PC-9 (cell line): ENCODE data around the gene FAM8A1. TPM values are rescaled to one million over a fixed set of nuclear protein-coding genes. Genes with fewer than 3 reads are reported as not detected.
A peak's percentile ranks its signal among the peaks of the same experiment; 100 is the strongest.
"Not testable (repeated sequence)": the region's sequence is repeated elsewhere in the genome, so short reads cannot be mapped to it uniquely, and the experiment has no call there.

ENCODE experiments used
- BruUV-seq: library from RNA; stranded (reverse); fragments of 400-500 nt; replicated peaks from 2 replicates; lab custom pipeline; 2021; lab: Mats Ljungman, UMichigan
- CTCF ChIA-PET: fragments of 300-600 bp; sonication (Branson Sonifier 250); formaldehyde crosslinking; loops from one replicate; lab custom pipeline; 2022; ENCODE audit warnings: antibody characterized with exemption; lab: Charles Lee
- POLR2A ChIA-PET: fragments of 300-600 bp; sonication (Branson Sonifier 250); formaldehyde crosslinking; loops from one replicate; lab custom pipeline; 2022; ENCODE audit warnings: antibody characterized with exemption; ENCODE audit not compliant: unreplicated experiment; lab: Charles Lee
- DNase-seq, 2 experiments: peaks; one replicate each; pipeline versions ENCODE4 v3.0.0 to v3.0.0-alpha.2; 2015 to 2022; ENCODE audit warnings: mixed read lengths in 1 of 2
- H2AFZ ChIP-seq: fragments of 200-600 bp; sonication (generic); 2 replicates; pipeline ENCODE4 v1.8.1; 2017; ENCODE audit warnings: antibody characterized with exemption
- H3F3A ChIP-seq: fragments of 200-600 bp; sonication (generic); 2 replicates; pipeline ENCODE4 v1.8.1; 2017; ENCODE audit warnings: antibody characterized with exemption, mild to moderate bottlenecking, low read depth; ENCODE audit not compliant: insufficient read depth
- H3K27ac ChIP-seq: fragments of 200-600 bp; sonication (generic); 2 replicates; pipeline ENCODE4 v1.6.1; 2016; ENCODE audit warnings: mixed run types
- H3K27me3 ChIP-seq: fragments of 200-600 bp; sonication (generic); 2 replicates; pipeline ENCODE4 v1.6.1; 2016; ENCODE audit warnings: low read depth, mixed run types; ENCODE audit not compliant: insufficient read depth
- H3K36me3 ChIP-seq: fragments of 200-600 bp; sonication (generic); 2 replicates; pipeline ENCODE4 v1.6.1; 2016; ENCODE audit warnings: low read depth, mixed run types
- H3K4me1 ChIP-seq: fragments of 200-600 bp; sonication (generic); replicated peaks from 2 replicates; pipeline ENCODE4 v1.6.1; 2016; ENCODE audit warnings: mixed run types; ENCODE audit not compliant: insufficient read depth
- H3K4me2 ChIP-seq: fragments of 200-600 bp; sonication (generic); 2 replicates; pipeline ENCODE4 v1.6.1; 2017; ENCODE audit warnings: mixed run types
- H3K4me3 ChIP-seq: fragments of 200-600 bp; sonication (generic); 2 replicates; pipeline ENCODE4 v1.6.1; 2016; ENCODE audit warnings: mixed run types
- H3K79me2 ChIP-seq: fragments of 200-600 bp; sonication (generic); 2 replicates; pipeline ENCODE4 v1.6.1; 2017; ENCODE audit warnings: low read depth, mixed run types
- H3K9me2 ChIP-seq: fragments of 200-600 bp; sonication (generic); 2 replicates; pipeline ENCODE4 v1.8.1; 2017; ENCODE audit warnings: mild to moderate bottlenecking; ENCODE audit not compliant: insufficient read depth
- H3K9me3 ChIP-seq: fragments of 200-600 bp; sonication (generic); 2 replicates; pipeline ENCODE4 v1.8.1; 2016; ENCODE audit warnings: low read depth; ENCODE audit not compliant: insufficient read depth
- H4K20me1 ChIP-seq: fragments of 200-600 bp; sonication (generic); 2 replicates; pipeline ENCODE4 v1.8.1; 2017; ENCODE audit not compliant: insufficient read depth
- CTCF ChIP-seq: fragments of 200-600 bp; sonication (generic); conservative IDR thresholded peaks from 2 replicates; pipeline ENCODE4 v1.6.1; 2017; ENCODE audit warnings: mixed run types, antibody characterized with exemption, mild to moderate bottlenecking, moderate library complexity
- EZH2 ChIP-seq: fragments of 200-600 bp; sonication (generic); IDR thresholded peaks from 2 replicates; pipeline ENCODE4 v1.8.0; 2017; ENCODE audit warnings: antibody characterized with exemption, low read depth
- intact Hi-C: fragments of 100-400 bp; cut with micrococcal nuclease; formaldehyde crosslinking; loops from one replicate; pipeline ENCODE4 v1.10.0; 2022; ENCODE audit not compliant: unreplicated experiment
- total RNA-seq: library from RNA; stranded (reverse); gene quantifications from 2 replicates; pipeline ENCODE4 v1.2.3, GENCODE V29; 2021

Gene FAM8A1
- total RNA-seq, 1 experiment from 2014 or later: 11.9 TPM

- Histone ChIP-seq H2AFZ (no peak overlapping the region), H3K79me2 (no peaks in the 10 kb centered on the region), H3K9me3 (no peaks in the 10 kb centered on the region), H3F3A (peaks cover 6% of the 10 kb centered on the region; the same call in 1 of the 2 replicates), H3K9me2 (no peaks in the 10 kb centered on the region), H3K4me2 (peak overlapping the region; percentile 56; the same call in 1 of the 2 replicates), H3K4me3 (no peak overlapping the region), H3K36me3 (no peaks in the 10 kb centered on the region), H3K4me1 (no peaks in the 10 kb centered on the region), H3K27ac (no peak overlapping the region), H4K20me1 (no peaks in the 10 kb centered on the region), H3K27me3 (no peaks in the 10 kb centered on the region)
- DNase-seq: no peak
- ChIA-PET POLR2A (no interaction called here), CTCF (interaction anchor here (0.6 kb wide), 4 partner anchors 71 to 941 kb away, joined by 3 to 5 read pairs (median 3); no protein-coding TSS in a partner anchor)
- intact Hi-C loops: loop anchor here (1.0 to 10.0 kb wide), 8 partner anchors 169 to 571 kb away; partner anchors contain the start of genes KDM1B, NHLRC1 and TPMT
- BruUV-seq: no TSS peak
- TF ChIP-seq CTCF (no peak), EZH2 (no peak)
Observed at GRCh38 chr6:17583811-17584210, 16.3 kb upstream of the FAM8A1 start.

- Histone ChIP-seq H3F3A (peaks cover 11% of the 10 kb centered on the region; the same call in 1 of the 2 replicates), H3K9me2 (no peaks in the 10 kb centered on the region), H3K27me3 (no peaks in the 10 kb centered on the region), H4K20me1 (no peaks in the 10 kb centered on the region), H3K4me3 (no peak overlapping the region), H2AFZ (no peak overlapping the region), H3K79me2 (no peaks in the 10 kb centered on the region), H3K4me1 (peaks cover 5% of the 10 kb centered on the region; the same call in 1 of the 2 replicates), H3K36me3 (no peaks in the 10 kb centered on the region), H3K9me3 (no peaks in the 10 kb centered on the region), H3K27ac (no peak overlapping the region), H3K4me2 (peak overlapping the region; percentile 56; the same call in 1 of the 2 replicates)
- no peak for DNase-seq
- TF ChIP-seq EZH2 (no peak), CTCF (peak; percentile 90)
- ChIA-PET POLR2A (no interaction called here), CTCF (interaction anchor here (0.6 kb wide), 4 partner anchors 72 to 940 kb away, joined by 3 to 5 read pairs (median 3); no protein-coding TSS in a partner anchor)
- BruUV-seq: no TSS peak
- intact Hi-C loops: loop anchor here (1.0 to 10.0 kb wide), 8 partner anchors 170 to 570 kb away; partner anchors contain the start of genes KDM1B, NHLRC1 and TPMT
Observed at GRCh38 chr6:17584241-17584803, 15.8 kb upstream of the FAM8A1 start.

- TF ChIP-seq CTCF (peak; percentile 41), EZH2 (no peak)
- intact Hi-C loops: loop anchor here (2.0 to 10.0 kb wide), 5 partner anchors 171 to 916 kb away; partner anchors contain the start of genes KDM1B, NHLRC1 and TPMT
- CTCF ChIA-PET: no interaction called here
- H3K27ac ChIP-seq: no peak overlapping the region
- DNase-seq: peak in 1 of 2 experiments; percentile 66
- H3K4me3 ChIP-seq: no peak overlapping the region
- no peaks in the 10 kb centered on the region for H3K9me3 ChIP-seq
- no peaks in the 10 kb centered on the region for H4K20me1 ChIP-seq
- H3K27me3 ChIP-seq: no peaks in the 10 kb centered on the region
- H3K9me2 ChIP-seq: no peaks in the 10 kb centered on the region
- no TSS peak for BruUV-seq
- H3K4me2 ChIP-seq: no peak overlapping the region
- no peaks in the 10 kb centered on the region for H3K79me2 ChIP-seq
- no peak overlapping the region for H2AFZ ChIP-seq
- peaks cover 11% of the 10 kb centered on the region; the same call in 1 of the 2 replicates for H3F3A ChIP-seq
- no peaks in the 10 kb centered on the region for H3K36me3 ChIP-seq
- POLR2A ChIA-PET: interaction anchor here (0.7 kb wide), 1 partner anchor 67 kb away, joined by 3 read pairs; no protein-coding TSS in a partner anchor
- peaks cover 11% of the 10 kb centered on the region for H3K4me1 ChIP-seq
Observed at GRCh38 chr6:17585766-17586490, 14.2 kb upstream of the FAM8A1 start.

- H3K79me2 ChIP-seq, H4K20me1 ChIP-seq, H3K27me3 ChIP-seq, POLR2A ChIA-PET, H3K9me2 ChIP-seq, DNase-seq, H3K27ac ChIP-seq, H3K9me3 ChIP-seq, H3K4me2 ChIP-seq, BruUV-seq, CTCF ChIA-PET, H2AFZ ChIP-seq, H3K36me3 ChIP-seq, H3K4me3 ChIP-seq: not testable (repeated sequence)
- intact Hi-C loops: loop anchor here (5.0 to 10.0 kb wide), 4 partner anchors 172 to 916 kb away; partner anchors contain the start of genes KDM1B, NHLRC1 and TPMT
- Histone ChIP-seq H3K4me1 (peaks cover 11% of the 10 kb centered on the region), H3F3A (peaks cover 11% of the 10 kb centered on the region; the same call in 1 of the 2 replicates)
Observed at GRCh38 chr6:17586623-17587022, 13.5 kb upstream of the FAM8A1 start.
